ENCODE measurements around the gene AP5M1.
"Not testable (repeated sequence)": the region's sequence is repeated elsewhere in the genome, so short reads cannot be mapped to it uniquely, and the experiment has no call there.

AP5M1 gene

DNA sequence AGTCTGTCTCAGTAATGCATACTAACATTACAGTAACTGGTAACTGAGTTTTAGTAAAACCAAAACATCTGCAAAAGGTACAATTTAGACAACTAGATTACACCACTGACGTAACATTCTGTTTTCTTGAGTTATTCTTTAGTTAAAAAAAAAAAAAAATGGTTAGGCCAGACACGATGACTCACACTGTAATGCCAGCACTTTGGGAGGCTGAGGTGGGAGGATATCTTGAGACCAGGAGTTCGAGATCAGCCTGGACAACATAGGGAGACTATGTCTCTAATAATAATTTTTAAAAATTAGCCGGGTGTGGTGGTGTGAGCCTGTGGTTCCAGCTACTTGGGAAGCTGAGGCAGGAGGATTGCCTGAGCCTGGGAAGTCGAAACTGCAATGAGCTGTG lies 34.1 kb downstream of the AP5M1 start:
- no peak overlapping the region for H3K4me3 ChIP-seq (ENCODE audit: low read length)
- no peak for DNase-seq (ENCODE audit: low read depth)
- TF ChIP-seq, protein P1, sequence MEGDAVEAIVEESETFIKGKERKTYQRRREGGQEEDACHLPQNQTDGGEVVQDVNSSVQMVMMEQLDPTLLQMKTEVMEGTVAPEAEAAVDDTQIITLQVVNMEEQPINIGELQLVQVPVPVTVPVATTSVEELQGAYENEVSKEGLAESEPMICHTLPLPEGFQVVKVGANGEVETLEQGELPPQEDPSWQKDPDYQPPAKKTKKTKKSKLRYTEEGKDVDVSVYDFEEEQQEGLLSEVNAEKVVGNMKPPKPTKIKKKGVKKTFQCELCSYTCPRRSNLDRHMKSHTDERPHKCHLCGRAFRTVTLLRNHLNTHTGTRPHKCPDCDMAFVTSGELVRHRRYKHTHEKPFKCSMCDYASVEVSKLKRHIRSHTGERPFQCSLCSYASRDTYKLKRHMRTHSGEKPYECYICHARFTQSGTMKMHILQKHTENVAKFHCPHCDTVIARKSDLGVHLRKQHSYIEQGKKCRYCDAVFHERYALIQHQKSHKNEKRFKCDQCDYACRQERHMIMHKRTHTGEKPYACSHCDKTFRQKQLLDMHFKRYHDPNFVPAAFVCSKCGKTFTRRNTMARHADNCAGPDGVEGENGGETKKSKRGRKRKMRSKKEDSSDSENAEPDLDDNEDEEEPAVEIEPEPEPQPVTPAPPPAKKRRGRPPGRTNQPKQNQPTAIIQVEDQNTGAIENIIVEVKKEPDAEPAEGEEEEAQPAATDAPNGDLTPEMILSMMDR (conservative IDR thresholded peaks at IDR 0.05; ENCODE audit: low read length): no peak

DNA sequence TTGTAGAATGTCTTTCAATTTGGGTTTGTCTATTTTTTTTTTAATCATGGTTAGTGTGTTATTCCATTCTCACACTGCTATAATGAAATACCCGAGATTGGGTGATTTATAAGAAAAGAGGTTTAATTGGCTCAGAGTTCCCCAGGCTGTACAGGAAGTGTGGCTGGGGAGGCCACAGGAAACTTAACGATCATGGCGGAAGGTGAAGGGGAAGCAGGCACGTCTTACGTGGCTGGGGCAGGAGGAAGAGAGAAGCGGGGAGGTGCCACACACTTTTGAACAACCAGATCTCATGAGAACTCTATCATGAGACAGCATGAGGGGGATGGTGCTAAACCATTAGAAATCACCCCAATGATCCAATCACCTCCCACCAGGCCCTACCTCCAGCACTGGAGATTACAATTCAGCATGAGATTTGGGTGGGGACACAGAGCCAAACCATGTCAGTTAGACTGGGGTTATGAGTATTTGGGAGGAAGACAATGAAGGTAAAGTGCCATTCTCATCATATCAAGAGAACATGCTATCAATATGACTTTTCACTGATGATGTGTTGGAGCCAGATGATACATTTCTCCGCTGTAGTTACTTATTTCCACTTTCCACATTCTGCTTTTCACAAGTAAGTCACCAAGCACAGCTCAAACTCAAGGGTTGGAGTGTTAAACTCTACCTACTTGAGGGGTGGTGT lies 45.8 kb downstream of the AP5M1 start:
- no peak overlapping the region for H3K4me3 ChIP-seq (ENCODE audit: low read length)
- TF ChIP-seq, protein P1 (conservative IDR thresholded peaks at IDR 0.05; ENCODE audit: low read length): no peak
- no peak for DNase-seq (ENCODE audit: low read depth)

DNA sequence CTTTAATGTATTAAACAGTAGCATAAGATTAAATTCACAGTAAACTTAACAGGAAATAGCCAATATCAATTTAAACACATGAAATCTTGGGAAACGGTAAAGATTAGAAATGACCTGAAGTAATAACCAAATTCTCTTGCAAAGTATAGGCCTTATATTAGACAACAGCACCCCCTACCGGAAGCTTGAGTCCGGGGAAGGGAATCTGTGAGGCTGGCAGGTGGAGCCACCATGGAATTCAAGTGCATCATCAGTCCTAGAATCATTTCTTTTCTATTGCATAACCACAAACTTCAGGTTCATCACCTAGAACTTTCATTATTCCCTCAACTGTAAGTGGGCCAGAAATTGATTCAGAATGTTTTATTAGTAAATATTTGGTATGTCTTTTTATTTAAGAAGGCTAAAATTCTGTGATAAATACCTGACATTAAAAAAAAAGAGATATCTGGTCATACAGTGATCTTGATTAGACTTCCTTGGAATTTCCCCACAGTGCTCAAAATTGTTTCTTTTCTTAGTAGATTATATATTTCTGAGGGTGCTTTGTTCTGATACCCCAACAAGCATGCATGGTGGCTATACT lies 48.6 kb downstream of the AP5M1 start:
- TF ChIP-seq, protein P1 (conservative IDR thresholded peaks at IDR 0.05; ENCODE audit: low read length): peak; percentile 94
- peak; percentile 73 for DNase-seq (ENCODE audit: low read depth)
- no peak overlapping the region for H3K4me3 ChIP-seq (ENCODE audit: low read length)

- TF ChIP-seq, protein P1 (conservative IDR thresholded peaks at IDR 0.05; ENCODE audit: low read length): no peak
- DNase-seq (ENCODE audit: low read depth): no peak
- H3K4me3 ChIP-seq (ENCODE audit: low read length): no peak overlapping the region
Measured at GRCh38 chr14:57319636-57320192, 50.9 kb downstream of the AP5M1 start.

DNA sequence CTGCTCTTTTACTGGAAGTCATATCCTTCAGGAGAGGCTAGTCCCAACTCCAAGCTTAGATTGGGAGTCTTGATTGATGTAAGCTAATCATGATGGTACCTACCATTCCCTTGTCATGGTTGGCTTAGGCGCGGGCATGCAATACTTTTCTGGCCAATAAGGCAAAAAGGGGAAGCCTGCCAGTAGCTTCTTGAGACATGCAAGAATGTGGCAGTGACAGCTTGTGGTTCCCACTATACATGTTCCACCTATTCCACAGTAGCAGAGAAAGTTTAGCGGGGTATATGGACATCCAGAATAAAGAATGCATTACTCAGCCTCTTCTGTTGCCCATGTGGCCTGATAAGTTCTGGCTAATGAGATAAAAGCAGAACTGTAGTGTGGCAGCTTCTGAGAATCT lies 55.0 kb downstream of the AP5M1 start:
- DNase-seq (ENCODE audit: low read depth): no peak
- H3K4me3 ChIP-seq (ENCODE audit: low read length): no peak overlapping the region
- TF ChIP-seq, protein P1 (conservative IDR thresholded peaks at IDR 0.05; ENCODE audit: low read length): no peak

DNA sequence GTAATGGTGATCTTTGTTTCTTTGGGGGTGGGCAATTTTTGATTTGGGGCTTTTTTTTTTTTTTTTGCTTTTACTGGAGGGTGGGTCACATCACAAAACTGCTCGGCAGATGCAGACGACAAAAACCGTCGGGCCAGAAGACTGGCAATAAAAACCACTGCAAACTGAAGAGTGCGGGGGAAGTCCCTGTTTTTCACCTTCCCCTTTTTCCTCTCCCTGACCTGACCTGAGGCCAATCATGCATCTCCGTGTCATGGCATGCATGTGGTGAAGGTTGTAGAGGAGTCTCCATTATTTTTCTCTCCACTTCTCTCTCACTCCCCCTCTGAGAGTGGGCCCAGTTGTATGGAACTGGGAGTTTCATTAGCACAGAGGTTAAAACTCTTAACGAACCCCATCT lies 57.5 kb downstream of the AP5M1 start:
- H3K4me3 ChIP-seq (ENCODE audit: low read length): no peak overlapping the region
- TF ChIP-seq, protein P1 (conservative IDR thresholded peaks at IDR 0.05; ENCODE audit: low read length): no peak
- no peak for DNase-seq (ENCODE audit: low read depth)

DNA sequence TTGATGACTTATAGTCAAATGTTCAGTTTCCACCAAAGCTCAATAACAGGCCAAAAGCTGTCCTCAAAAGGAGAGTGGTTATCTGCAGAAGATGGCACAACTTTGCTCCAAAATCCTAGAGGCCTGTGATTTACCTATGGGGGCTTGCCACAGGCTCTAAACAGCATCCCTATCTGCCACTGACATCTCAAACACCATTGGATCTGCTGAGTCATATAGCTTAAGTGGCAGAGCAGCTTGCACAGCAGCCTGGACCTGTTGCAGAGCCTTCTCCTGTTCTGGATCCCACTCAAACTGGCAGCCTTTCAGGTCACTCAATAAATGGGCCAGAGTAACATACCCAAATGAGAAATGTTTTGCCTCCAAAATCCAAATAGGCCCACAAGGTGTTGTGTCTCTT lies 61.1 kb downstream of the AP5M1 start:
- DNase-seq (ENCODE audit: low read depth): no peak
- TF ChIP-seq, protein P1 (conservative IDR thresholded peaks at IDR 0.05; ENCODE audit: low read length): no peak
- H3K4me3 ChIP-seq (ENCODE audit: low read length): no peak overlapping the region

DNA sequence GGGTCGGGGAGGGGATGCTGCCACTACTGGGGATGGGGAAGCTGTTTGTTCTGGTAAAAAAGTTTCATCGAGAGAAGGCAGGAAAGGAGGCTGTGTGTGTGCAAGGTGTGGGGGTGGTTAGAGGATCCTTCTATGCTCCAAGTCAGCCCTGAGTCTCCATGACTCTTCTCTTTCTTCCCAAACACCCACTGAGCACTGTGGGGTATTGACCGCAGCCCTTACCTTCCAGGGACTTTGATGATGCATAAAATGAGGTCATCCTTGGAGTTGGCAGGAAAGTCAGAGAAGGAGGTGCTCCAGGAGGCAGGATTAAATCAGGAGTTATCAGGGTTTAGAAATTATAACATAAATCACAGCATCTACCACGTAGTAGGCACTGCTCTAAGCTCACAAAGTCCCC lies 63.7 kb downstream of the AP5M1 start:
- H3K4me3 ChIP-seq (ENCODE audit: low read length); DNase-seq (ENCODE audit: low read depth): not testable (repeated sequence)

DNA sequence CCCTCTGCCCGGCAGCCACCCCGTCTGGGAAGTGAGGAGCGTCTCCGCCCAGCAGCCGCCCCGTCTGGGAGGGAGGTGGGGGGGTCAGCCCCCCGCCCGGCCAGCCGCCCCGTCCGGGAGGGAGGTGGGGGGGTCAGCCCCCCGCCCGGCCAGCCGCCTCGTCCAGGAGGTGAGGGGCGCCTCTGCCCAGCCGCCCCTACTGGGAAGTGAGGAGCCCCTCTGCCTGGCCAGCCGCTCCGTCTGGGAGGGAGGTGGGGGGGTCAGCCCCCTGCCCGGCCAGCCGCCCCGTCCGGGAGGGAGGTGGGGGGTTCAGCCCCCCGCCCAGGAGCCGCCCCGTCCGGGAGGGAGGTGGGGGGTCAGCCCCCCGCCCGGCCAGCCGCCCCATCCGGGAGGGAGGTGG lies 65.0 kb downstream of the AP5M1 start:
- not testable (repeated sequence) for DNase-seq (ENCODE audit: low read depth)

DNA sequence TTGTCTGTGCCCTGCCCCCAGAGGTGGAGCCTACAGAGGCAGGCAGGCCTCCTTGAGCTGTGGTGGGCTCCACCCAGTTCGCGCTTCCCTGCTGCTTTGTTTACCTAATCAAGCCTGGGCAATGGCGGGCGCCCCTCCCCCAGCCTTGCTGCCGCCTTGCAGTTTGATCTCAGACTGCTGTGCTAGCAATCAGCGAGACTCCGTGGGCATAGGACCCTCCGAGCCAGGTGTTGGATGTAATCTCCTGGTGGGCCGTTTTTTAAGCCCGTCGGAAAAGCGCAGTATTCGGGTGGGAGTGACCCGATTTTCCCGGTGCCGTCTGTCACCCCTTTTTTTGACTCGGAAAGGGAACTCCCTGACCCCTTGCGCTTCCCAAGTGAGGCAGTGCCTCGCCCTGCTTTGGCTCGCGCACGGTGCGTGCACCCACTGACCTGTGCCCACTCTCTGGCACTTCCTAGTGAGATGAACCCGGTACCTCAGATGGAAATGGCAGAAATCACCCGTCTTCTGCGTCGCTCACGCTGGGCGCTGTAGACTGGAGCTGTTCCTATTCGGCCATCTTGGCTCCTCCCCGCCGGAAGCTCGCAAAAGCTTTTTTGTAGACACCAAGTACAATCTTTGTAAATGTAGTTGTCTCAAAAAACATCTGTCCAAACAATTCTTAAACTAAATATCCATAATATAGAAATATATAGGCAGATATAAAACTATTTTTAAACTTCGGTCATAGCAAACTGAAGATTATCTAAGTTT lies 75.0 kb downstream of the AP5M1 start:
- H3K4me3 ChIP-seq (ENCODE audit: low read length); DNase-seq (ENCODE audit: low read depth): not testable (repeated sequence)

More for the DNA sequence above, 65.0 kb downstream of the AP5M1 start:
- not testable (repeated sequence) for H3K4me3 ChIP-seq (ENCODE audit: low read length)
